ENCODE measurements around the gene PRKCZ.
A peak's percentile ranks its signal among the peaks of the same experiment; 100 is the strongest.

The PRKCZ gene

GRCh38 chr1:2210084-2210653, 160.0 kb downstream of the PRKCZ start:
- DNase-seq (ENCODE audit: low read depth in 2 of 2), result no peak

GRCh38 chr1:2210786-2211185, 160.6 kb downstream of the PRKCZ start:
- no peak for DNase-seq (ENCODE audit: low read depth in 2 of 2)

GRCh38 chr1:2212274-2212531, 162.0 kb downstream of the PRKCZ start:
- no peak for DNase-seq (ENCODE audit: low read depth in 2 of 2)

- DNase-seq (ENCODE audit: low read depth in 2 of 2), result no peak
Observed at GRCh38 chr1:2212532-2213491, 162.6 kb downstream of the PRKCZ start.

- no peak for DNase-seq (ENCODE audit: low read depth in 2 of 2)
Observed at GRCh38 chr1:2213576-2214505, 163.6 kb downstream of the PRKCZ start.

GRCh38 chr1:2214541-2215241, 164.5 kb downstream of the PRKCZ start:
- DNase-seq (ENCODE audit: low read depth in 2 of 2), result no peak

GRCh38 chr1:2215329-2215728, 165.1 kb downstream of the PRKCZ start:
- no peak for DNase-seq (ENCODE audit: low read depth in 2 of 2)

- DNase-seq (ENCODE audit: low read depth in 2 of 2), result no peak
Observed at GRCh38 chr1:2215909-2216766, 165.9 kb downstream of the PRKCZ start.

- no peak for DNase-seq (ENCODE audit: low read depth in 2 of 2)
Observed at GRCh38 chr1:2216767-2217058, 166.5 kb downstream of the PRKCZ start.

- no peak for DNase-seq (ENCODE audit: low read depth in 2 of 2)
Observed at GRCh38 chr1:2221271-2221670, 171.1 kb downstream of the PRKCZ start.

- DNase-seq (ENCODE audit: low read depth in 2 of 2), result no peak
Observed at GRCh38 chr1:2224170-2224584, 174.0 kb downstream of the PRKCZ start.

- no peak for DNase-seq (ENCODE audit: low read depth in 2 of 2)
Observed at GRCh38 chr1:2224631-2225428, 174.6 kb downstream of the PRKCZ start.

- no peak for DNase-seq (ENCODE audit: low read depth in 2 of 2)
Observed at GRCh38 chr1:2226525-2227345, 176.5 kb downstream of the PRKCZ start.

GRCh38 chr1:2227346-2228156, 177.3 kb downstream of the PRKCZ start:
- DNase-seq (ENCODE audit: low read depth in 2 of 2), result peak; percentile 92 to 93

GRCh38 chr1:2228157-2228594, 178.0 kb downstream of the PRKCZ start, which contains the start of gene SKI:
Gene SKI, plus strand, starts transcription at chr1:2228319. Its CDS starts 448 bp downstream, at chr1:2228767.
- DNase-seq (ENCODE audit: low read depth in 2 of 2), result no peak

GRCh38 chr1:2228694-2229036, 178.5 kb downstream of the PRKCZ start:
- DNase-seq (ENCODE audit: low read depth in 2 of 2), result no peak

GRCh38 chr1:2229037-2229864, 179.0 kb downstream of the PRKCZ start:
- peak in 1 of 2 donors; percentile 54 for DNase-seq (ENCODE audit: low read depth in 2 of 2)
